ENCODE measurements around the gene EPHA10.

Gene EPHA10

DNA sequence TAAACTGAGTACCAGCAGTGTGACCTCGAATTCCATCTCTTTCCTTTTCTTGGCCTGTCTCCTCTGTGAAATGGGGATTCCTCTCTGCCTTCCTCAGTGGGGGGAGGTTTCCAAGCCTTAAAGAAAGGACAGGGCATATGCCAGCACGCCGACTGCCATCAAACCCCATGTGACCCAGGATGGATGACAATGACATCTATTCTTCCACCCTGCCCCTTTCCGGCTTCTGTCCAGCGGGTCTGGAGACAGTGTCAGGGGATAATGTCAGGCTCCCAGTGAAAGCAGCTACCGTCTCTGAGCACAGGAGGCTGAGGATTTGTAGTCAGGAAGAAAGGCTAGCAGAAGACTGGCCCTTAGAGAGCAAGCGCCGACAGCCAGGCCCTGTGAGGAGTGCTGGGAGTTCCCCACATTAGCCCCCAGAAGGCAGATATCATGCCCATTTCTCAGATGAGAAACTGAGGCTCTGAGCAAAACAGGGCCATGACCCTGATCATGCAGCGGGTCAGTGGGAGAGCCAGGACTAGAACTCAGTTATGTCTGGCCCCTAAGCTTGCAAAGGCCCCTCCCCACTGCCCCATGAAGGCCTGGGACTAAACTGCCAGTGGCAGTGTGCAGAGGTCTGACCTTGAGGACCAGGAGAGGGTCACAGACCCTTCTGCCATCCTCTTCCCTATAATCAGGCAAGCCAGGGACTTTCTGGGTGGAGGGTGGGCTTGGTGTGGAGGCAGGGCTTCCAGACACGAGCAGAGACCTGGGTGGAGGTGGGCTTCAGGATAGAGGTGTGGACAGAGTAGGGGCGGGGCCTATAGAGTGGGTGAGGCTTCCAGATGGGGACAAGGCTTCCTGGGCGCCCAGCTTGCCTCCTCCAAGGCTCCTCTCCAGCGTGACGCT, 42.5 kb downstream of the EPHA10 start:
- H3K27me3 ChIP-seq (ENCODE audit: control insufficient read depth, insufficient read depth, low read length), result no peaks in the 10 kb centered on the region
- no peaks in the 10 kb centered on the region for H3K9me3 ChIP-seq (ENCODE audit: control insufficient read depth, insufficient read depth, low read length)
- no peaks in the 10 kb centered on the region for H3K36me3 ChIP-seq (ENCODE audit: control insufficient read depth, insufficient read depth, low read length)
- H3K4me3 ChIP-seq (ENCODE audit: low read depth, low read length), result no peak overlapping the region
- H3K4me1 ChIP-seq (ENCODE audit: control insufficient read depth, insufficient read depth, low read length), result peaks cover 5% of the 10 kb centered on the region; the same call in 1 of the 2 replicates
- no peak overlapping the region for H3K9ac ChIP-seq (ENCODE audit: low read depth, low read length)
- H3K27ac ChIP-seq (ENCODE audit: low read depth, low read length), result no peak overlapping the region

DNA sequence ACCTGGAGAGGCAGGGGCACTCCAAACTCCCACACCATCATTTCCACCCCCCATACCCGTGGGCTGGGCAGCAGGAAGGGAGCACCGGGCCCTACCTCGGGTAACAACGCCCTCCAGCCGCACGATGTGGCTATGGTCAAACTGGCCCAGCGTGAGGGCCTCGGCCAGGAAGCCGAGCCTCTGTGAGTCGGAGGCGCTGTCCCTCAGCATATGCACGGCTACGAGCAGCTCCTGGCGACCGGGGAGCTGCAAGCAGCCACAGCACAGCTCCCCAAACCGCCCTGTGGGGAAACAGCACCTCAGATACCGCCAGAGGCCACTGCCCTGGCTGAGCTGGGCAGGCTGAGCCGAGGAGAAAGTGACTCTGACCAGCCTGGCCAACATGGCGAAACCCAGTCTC, 43.4 kb downstream of the EPHA10 start:
- Histone ChIP-seq H3K27me3 (ENCODE audit: control insufficient read depth, insufficient read depth, low read length) (no peaks in the 10 kb centered on the region), H3K9ac (ENCODE audit: low read depth, low read length) (no peak overlapping the region), H3K9me3 (ENCODE audit: control insufficient read depth, insufficient read depth, low read length) (no peaks in the 10 kb centered on the region), H3K4me3 (ENCODE audit: low read depth, low read length) (no peak overlapping the region), H3K36me3 (ENCODE audit: control insufficient read depth, insufficient read depth, low read length) (no peaks in the 10 kb centered on the region), H3K27ac (ENCODE audit: low read depth, low read length) (no peak overlapping the region), H3K4me1 (ENCODE audit: control insufficient read depth, insufficient read depth, low read length) (peaks cover 5% of the 10 kb centered on the region; the same call in 1 of the 2 replicates)

DNA sequence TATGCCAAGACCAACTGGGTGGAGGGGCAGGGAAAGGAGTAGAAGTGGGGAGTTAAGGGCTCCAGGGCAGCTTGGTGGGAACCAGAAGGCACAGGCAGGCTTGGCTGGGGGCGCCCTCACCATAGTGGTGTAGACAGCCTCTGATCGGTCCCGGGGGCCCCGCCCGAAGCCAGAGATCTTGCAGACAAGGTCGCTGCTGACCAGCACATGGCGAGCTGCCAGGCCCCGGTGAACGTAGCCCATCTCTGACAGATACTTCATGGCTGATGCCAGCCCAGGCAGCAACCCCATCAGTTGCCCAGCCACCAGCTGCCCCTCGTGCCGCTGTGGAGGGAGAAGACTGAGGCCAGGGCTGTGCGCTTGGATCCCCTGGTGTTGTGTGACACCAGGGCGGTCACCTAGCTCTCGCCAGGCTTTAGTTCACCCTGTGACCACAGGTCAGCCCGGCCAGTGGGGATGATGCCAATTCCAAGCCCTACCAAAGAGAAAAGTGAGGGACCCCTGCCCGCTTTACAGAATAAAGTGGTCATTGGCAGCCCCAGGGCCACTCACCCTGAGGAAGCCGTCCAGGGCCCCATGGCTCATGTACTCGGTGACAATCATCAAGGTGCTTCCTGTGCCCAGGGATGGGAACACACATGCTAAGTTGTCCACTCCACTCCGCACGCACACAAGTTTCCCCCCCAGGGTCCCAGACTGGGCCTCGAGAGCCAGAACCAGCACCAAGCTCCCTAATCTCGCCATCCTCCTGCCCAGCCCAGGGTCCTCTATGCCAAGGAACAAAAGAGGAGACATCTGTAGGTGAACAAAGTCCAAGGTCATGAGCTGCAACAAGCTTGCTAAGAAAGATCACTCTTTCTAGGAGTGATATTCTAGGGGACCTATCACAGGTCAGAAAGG, 44.4 kb downstream of the EPHA10 start:
- Histone ChIP-seq H3K4me3 (ENCODE audit: low read depth, low read length) (no peak overlapping the region), H3K9me3 (ENCODE audit: control insufficient read depth, insufficient read depth, low read length) (no peaks in the 10 kb centered on the region), H3K36me3 (ENCODE audit: control insufficient read depth, insufficient read depth, low read length) (no peaks in the 10 kb centered on the region), H3K9ac (ENCODE audit: low read depth, low read length) (no peak overlapping the region), H3K4me1 (ENCODE audit: control insufficient read depth, insufficient read depth, low read length) (peaks cover 5% of the 10 kb centered on the region; the same call in 1 of the 2 replicates), H3K27me3 (ENCODE audit: control insufficient read depth, insufficient read depth, low read length) (no peaks in the 10 kb centered on the region), H3K27ac (ENCODE audit: low read depth, low read length) (no peak overlapping the region)

DNA sequence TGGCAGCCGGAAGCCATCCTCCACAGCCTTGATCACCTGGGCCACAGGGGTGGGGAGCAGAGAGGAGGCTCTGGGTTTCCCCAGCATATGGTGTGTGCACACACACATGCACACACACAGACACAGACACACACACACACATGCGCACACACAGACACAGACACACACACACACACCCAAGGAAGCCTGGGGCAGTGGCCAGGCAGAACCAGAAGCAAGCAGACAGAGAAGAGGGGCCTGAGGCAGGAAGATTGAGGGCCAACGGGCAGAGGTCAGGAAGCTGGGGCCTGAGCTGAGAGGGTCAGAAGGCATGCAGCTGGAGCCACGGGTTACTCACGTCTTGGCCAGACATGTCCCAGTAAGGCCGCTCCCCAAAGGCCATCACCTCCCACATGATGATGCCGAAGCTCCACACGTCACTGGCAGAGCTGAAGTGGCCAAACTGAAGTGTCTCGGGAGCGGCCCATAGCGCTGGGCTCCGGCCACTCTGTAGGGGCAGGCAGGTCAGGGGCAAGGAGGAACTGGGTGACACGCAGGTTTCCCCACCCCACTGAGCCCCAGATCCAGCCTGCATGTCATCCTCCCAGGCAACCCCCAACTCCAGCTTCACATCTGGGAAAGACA, 45.2 kb downstream of the EPHA10 start:
- Histone ChIP-seq H3K36me3 (ENCODE audit: control insufficient read depth, insufficient read depth, low read length) (no peaks in the 10 kb centered on the region), H3K9ac (ENCODE audit: low read depth, low read length) (no peak overlapping the region), H3K4me3 (ENCODE audit: low read depth, low read length) (no peak overlapping the region), H3K27ac (ENCODE audit: low read depth, low read length) (no peak overlapping the region), H3K27me3 (ENCODE audit: control insufficient read depth, insufficient read depth, low read length) (no peaks in the 10 kb centered on the region), H3K4me1 (ENCODE audit: control insufficient read depth, insufficient read depth, low read length) (peaks cover 5% of the 10 kb centered on the region; the same call in 1 of the 2 replicates), H3K9me3 (ENCODE audit: control insufficient read depth, insufficient read depth, low read length) (no peaks in the 10 kb centered on the region)

DNA sequence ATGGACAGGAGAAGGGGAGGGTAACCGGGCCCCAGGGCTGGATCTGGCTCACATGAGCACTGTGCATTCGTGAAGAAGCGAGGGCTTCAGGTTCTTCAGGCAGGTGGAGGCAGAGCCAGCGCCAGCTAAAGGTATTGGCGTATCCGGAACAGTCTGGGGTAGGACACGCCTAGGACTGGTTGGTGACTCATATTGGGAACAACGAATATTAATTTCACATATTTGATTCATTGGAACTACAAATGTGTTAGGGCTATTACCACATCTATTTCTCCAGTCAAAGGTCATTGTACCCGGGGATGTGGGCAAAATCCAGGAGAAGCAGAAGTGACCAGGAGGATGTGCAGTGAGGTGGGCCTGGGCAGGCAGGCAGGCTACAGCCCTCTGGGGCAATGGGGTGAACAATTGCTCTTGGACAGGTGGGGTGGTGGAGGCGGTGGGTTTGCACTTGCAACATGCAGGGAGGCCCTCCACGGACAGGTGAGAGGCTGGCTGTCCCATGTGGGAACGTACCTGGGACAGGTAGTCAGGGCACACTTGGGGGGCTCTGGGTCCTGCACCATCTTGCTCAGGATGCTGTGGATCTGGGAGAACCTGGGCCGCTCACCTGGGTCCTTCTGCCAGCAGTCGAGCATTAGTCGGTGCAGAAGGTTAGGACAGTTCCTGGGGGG, 45.9 kb downstream of the EPHA10 start:
- H3K27me3 ChIP-seq (ENCODE audit: control insufficient read depth, insufficient read depth, low read length), result no peaks in the 10 kb centered on the region
- H3K4me3 ChIP-seq (ENCODE audit: low read depth, low read length), result no peak overlapping the region
- no peaks in the 10 kb centered on the region for H3K36me3 ChIP-seq (ENCODE audit: control insufficient read depth, insufficient read depth, low read length)
- no peak overlapping the region for H3K27ac ChIP-seq (ENCODE audit: low read depth, low read length)
- H3K9ac ChIP-seq (ENCODE audit: low read depth, low read length), result no peak overlapping the region
- H3K4me1 ChIP-seq (ENCODE audit: control insufficient read depth, insufficient read depth, low read length), result peaks cover 5% of the 10 kb centered on the region; the same call in 1 of the 2 replicates
- H3K9me3 ChIP-seq (ENCODE audit: control insufficient read depth, insufficient read depth, low read length), result no peaks in the 10 kb centered on the region

DNA sequence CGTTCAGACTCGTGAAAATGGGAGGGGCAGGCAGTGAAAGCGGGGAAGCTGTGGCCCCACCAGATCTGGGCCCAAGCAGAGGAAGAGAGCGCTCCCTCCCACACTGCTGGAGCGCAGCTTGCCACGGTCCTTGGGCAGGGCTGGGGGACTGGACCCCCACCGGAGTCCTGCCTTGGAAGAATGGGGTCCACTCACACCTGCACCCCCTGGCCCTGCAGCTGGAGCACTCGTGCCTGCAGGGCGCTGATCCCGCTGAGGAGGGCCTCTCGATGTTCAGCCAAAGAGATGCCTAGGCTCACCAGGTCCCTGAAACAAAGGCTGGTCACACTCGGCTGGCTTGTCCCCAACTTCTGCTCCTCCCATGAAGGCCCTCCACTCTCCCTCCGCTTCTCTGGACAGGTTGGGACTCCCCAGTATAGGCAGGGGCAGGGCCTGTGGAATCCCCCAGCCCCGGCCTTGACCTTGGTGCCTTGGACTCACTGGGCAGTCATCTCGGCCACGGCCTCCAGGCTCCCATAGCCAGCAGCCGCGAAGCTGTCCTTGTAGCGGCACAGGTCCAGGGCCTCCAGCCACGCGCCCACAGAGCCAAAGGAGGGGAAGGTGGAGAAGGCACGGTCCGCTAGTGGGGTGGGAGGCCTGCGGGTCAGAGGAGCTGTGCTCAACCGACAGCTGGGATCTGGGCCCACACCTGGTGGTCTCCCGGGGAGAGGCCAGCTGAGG, 46.6 kb downstream of the EPHA10 start:
- Histone ChIP-seq H3K4me1 (ENCODE audit: control insufficient read depth, insufficient read depth, low read length) (0 out of 2 replicates have a peak, but pooled peaks cover under 1% of the 10 kb centered on the region), H3K9me3 (ENCODE audit: control insufficient read depth, insufficient read depth, low read length) (no peaks in the 10 kb centered on the region), H3K36me3 (ENCODE audit: control insufficient read depth, insufficient read depth, low read length) (no peaks in the 10 kb centered on the region), H3K27ac (ENCODE audit: low read depth, low read length) (no peak overlapping the region), H3K9ac (ENCODE audit: low read depth, low read length) (no peak overlapping the region), H3K27me3 (ENCODE audit: control insufficient read depth, insufficient read depth, low read length) (no peaks in the 10 kb centered on the region), H3K4me3 (ENCODE audit: low read depth, low read length) (no peak overlapping the region)

DNA sequence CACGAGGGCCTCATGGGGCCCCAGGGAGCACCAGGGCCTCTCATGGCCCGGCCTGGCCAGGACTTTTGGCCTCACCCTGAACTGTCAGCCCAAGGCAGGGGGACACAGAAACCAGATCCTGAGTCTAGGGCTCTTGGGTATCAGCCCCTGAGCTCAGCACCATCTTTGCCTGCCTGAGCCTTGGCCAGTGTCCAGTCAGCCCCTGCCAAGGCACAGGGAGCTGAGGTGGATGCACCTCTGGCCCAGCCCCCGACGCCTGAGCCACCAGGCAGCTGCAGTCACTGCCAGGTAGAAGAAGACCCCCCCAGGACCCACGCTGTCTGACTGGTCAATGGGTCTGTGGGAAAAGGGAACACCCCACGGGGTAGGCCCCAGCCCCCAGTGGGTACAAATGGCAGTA, 47.3 kb downstream of the EPHA10 start:
- Histone ChIP-seq H3K4me3 (ENCODE audit: low read depth, low read length) (no peak overlapping the region), H3K27me3 (ENCODE audit: control insufficient read depth, insufficient read depth, low read length) (no peaks in the 10 kb centered on the region), H3K27ac (ENCODE audit: low read depth, low read length) (no peak overlapping the region), H3K9ac (ENCODE audit: low read depth, low read length) (no peak overlapping the region), H3K4me1 (ENCODE audit: control insufficient read depth, insufficient read depth, low read length) (no peaks in the 10 kb centered on the region), H3K36me3 (ENCODE audit: control insufficient read depth, insufficient read depth, low read length) (no peaks in the 10 kb centered on the region), H3K9me3 (ENCODE audit: control insufficient read depth, insufficient read depth, low read length) (no peaks in the 10 kb centered on the region)

DNA sequence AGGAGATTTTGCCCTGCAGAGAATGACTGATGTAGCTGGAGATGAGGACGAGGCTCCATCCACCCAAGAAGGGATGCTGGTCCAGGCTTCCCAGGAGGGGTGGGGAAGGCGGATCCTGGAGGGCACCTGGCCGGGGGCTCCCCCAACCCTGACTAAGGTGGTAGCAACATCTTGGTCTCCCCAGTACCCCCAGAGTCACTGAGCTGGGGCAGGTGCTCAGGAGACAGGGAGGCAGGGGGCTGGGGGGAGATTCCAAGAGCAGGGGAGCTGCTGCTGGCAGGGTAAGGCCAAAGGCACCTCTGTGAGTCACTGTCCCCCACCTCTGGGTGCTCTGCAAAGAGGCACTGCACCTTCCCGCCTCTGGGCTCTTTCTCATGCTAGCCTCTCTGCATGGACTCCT, 48.6 kb downstream of the EPHA10 start:
- Histone ChIP-seq H3K9ac (ENCODE audit: low read depth, low read length) (no peak overlapping the region), H3K27ac (ENCODE audit: low read depth, low read length) (no peak overlapping the region), H3K9me3 (ENCODE audit: control insufficient read depth, insufficient read depth, low read length) (no peaks in the 10 kb centered on the region), H3K4me1 (ENCODE audit: control insufficient read depth, insufficient read depth, low read length) (no peaks in the 10 kb centered on the region), H3K27me3 (ENCODE audit: control insufficient read depth, insufficient read depth, low read length) (no peaks in the 10 kb centered on the region), H3K4me3 (ENCODE audit: low read depth, low read length) (no peak overlapping the region), H3K36me3 (ENCODE audit: control insufficient read depth, insufficient read depth, low read length) (no peaks in the 10 kb centered on the region)

DNA sequence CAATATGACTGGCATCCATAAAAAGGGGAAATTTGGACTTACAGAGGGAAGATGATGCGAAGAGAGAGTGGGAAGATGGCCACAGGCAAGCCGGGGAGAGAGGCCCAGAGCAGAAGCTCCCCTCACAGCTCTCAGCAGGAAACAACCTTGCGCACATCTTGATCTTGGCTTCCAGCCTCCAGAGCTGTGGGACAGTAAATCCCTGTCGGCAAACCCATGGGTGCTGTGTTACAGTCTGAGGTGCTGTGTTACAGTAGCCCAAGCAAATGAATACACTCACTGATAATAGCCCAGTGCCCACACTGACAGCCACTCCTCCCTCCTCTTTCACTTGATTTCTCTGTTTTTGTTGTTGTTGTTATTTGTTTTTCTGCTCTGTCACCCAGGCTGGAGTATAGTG, 50.2 kb downstream of the EPHA10 start:
- H3K4me3 ChIP-seq (ENCODE audit: low read depth, low read length), result no peak overlapping the region
- no peaks in the 10 kb centered on the region for H3K9me3 ChIP-seq (ENCODE audit: control insufficient read depth, insufficient read depth, low read length)
- H3K36me3 ChIP-seq (ENCODE audit: control insufficient read depth, insufficient read depth, low read length), result peaks cover 6% of the 10 kb centered on the region
- H3K4me1 ChIP-seq (ENCODE audit: control insufficient read depth, insufficient read depth, low read length), result no peaks in the 10 kb centered on the region
- no peaks in the 10 kb centered on the region for H3K27me3 ChIP-seq (ENCODE audit: control insufficient read depth, insufficient read depth, low read length)
- no peak overlapping the region for H3K9ac ChIP-seq (ENCODE audit: low read depth, low read length)
- no peak overlapping the region for H3K27ac ChIP-seq (ENCODE audit: low read depth, low read length)

DNA sequence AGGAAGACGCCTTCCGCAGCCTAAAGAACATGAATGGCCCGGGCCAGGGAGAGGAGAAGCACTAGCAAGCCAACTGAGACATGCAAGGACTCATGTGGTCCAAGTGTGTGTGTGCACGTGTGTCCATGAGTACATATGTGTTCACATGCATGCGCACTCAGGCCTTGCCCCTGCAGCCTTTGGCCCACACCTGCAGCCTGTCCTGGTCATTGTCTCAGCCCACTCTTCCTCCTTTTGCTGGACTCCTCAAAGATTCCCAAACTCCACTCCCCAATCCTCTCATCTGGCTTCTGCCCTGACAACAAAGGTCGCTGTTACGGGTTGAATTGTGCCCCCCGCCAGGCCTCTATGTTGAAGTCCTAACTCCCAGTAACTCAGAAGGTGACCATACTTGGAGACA, 50.7 kb downstream of the EPHA10 start:
- H3K9me3 ChIP-seq (ENCODE audit: control insufficient read depth, insufficient read depth, low read length), result no peaks in the 10 kb centered on the region
- H3K4me1 ChIP-seq (ENCODE audit: control insufficient read depth, insufficient read depth, low read length), result no peaks in the 10 kb centered on the region
- H3K27ac ChIP-seq (ENCODE audit: low read depth, low read length), result no peak overlapping the region
- H3K9ac ChIP-seq (ENCODE audit: low read depth, low read length), result no peak overlapping the region
- H3K27me3 ChIP-seq (ENCODE audit: control insufficient read depth, insufficient read depth, low read length), result no peaks in the 10 kb centered on the region
- H3K36me3 ChIP-seq (ENCODE audit: control insufficient read depth, insufficient read depth, low read length), result peaks cover 11% of the 10 kb centered on the region
- no peak overlapping the region for H3K4me3 ChIP-seq (ENCODE audit: low read depth, low read length)

Data from HUES48 (cell line).